ENCODE results near the gene SNX7. TPM values are rescaled to one million over a fixed set of nuclear protein-coding genes. Genes with fewer than 3 reads are reported as not detected.

Gene SNX7
- total RNA-seq, 1 donor from 2014 or later: 23.4 TPM

DNA sequence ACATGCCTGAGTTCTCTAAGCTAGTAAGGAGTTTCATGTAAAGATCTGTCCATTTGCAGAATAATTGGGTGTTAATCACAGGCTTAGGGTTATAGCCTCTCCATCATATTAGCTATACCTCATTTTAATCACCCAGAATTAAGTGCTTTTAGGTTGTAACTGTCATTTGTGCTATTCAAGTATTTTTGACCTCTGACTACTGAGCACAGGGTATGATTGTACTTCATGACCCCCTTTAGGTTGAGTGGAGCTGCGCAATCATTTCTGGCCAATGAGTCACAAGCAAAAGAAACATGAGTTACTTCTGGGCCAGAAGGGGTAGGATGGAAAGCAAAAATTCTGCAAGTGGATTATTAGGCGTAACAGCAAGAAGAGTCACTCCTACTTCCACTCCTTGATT lies 8.4 kb upstream of the SNX7 start:
- no peak for DNase-seq (ENCODE audit: low read depth)
- Histone ChIP-seq H3K4me3 (ENCODE audit: low read depth, low read length) (no peak overlapping the region), H3K36me3 (ENCODE audit: control insufficient read depth, insufficient read depth, low read length) (no peaks in the 10 kb centered on the region), H3K27me3 (ENCODE audit: control insufficient read depth, insufficient read depth, low read length) (no peaks in the 10 kb centered on the region)
- TF ChIP-seq, protein P1, sequence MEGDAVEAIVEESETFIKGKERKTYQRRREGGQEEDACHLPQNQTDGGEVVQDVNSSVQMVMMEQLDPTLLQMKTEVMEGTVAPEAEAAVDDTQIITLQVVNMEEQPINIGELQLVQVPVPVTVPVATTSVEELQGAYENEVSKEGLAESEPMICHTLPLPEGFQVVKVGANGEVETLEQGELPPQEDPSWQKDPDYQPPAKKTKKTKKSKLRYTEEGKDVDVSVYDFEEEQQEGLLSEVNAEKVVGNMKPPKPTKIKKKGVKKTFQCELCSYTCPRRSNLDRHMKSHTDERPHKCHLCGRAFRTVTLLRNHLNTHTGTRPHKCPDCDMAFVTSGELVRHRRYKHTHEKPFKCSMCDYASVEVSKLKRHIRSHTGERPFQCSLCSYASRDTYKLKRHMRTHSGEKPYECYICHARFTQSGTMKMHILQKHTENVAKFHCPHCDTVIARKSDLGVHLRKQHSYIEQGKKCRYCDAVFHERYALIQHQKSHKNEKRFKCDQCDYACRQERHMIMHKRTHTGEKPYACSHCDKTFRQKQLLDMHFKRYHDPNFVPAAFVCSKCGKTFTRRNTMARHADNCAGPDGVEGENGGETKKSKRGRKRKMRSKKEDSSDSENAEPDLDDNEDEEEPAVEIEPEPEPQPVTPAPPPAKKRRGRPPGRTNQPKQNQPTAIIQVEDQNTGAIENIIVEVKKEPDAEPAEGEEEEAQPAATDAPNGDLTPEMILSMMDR (IDR thresholded peaks at IDR 0.05; ENCODE audit: insufficient read depth, low read length, poor library complexity, severe bottlenecking): no peak

DNA sequence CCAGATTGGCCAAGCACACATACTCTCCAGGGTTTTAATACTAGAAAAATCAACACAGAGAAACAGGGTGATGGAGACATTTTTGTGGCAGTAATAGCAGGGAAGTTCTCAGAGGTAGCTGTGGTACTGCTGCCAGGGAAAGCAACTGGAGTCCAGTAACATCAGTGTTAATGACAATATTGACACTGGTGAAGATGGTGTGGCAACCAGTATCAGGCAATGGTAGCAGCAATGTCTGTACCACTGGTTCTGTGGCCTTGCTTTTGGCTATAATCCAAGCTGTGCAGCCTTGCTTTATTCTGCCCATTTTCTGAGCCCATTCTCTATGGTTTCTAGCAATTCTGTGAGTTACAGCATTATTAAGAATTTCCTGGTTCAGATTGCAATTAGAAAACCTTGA lies 1.6 kb upstream of the SNX7 start:
- H3K36me3 ChIP-seq (ENCODE audit: control insufficient read depth, insufficient read depth, low read length): no peaks in the 10 kb centered on the region
- DNase-seq (ENCODE audit: low read depth): no peak
- no peak overlapping the region for H3K4me3 ChIP-seq (ENCODE audit: low read depth, low read length)
- no peaks in the 10 kb centered on the region for H3K27me3 ChIP-seq (ENCODE audit: control insufficient read depth, insufficient read depth, low read length)
- TF ChIP-seq, protein P1 (IDR thresholded peaks at IDR 0.05; ENCODE audit: insufficient read depth, low read length, poor library complexity, severe bottlenecking): no peak

DNA sequence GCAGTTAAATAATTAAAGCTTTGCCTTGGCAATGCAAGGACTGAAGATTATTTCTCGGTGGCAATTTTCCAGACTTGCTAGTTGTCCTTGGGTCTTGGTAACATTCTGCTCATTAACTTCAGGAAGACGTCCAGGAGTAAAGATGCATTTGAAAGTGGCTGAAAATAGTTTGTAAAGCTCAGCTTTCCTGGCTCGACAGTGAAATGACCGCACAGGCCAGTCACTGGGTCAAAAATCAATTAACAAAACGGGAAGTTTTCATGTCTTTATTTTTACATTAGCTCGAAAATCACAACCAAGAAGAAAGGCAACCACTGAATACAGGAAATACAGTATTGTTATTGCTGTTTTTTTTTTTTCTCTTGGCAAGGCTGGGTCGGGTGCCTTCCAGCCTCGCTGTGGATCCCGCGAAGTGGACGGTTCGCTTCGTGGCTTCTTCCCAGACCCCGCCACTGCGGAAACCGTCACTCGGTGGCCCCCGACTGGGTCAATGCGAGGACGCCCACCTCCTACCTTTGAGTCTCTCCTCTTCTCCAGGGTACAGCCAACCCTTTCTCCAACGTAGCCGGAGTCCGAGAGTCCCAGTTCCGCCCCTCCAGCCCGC lies 479 bp upstream of the SNX7 start:
- H3K36me3 ChIP-seq (ENCODE audit: control insufficient read depth, insufficient read depth, low read length): no peaks in the 10 kb centered on the region
- TF ChIP-seq, protein P1 (IDR thresholded peaks at IDR 0.05; ENCODE audit: insufficient read depth, low read length, poor library complexity, severe bottlenecking): no peak
- no peak for DNase-seq (ENCODE audit: low read depth)
- peak overlapping the region; percentile 85 for H3K4me3 ChIP-seq (ENCODE audit: low read depth, low read length)
- H3K27me3 ChIP-seq (ENCODE audit: control insufficient read depth, insufficient read depth, low read length): no peaks in the 10 kb centered on the region

DNA sequence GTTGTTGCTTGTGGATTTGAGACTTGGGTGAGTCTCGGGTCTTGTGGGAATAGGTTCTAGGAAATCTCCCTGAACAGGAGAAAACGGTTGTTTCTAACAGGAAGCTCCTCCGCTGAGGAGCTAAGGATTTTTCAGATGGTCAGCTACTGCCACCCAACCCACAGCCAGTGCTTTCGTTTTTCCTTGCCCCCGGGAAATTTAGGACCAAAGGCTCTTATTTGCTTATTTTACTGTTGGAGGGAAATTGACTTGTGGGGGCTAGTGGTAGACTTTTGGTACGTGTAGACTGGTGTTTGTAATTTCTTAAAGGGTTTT lies 792 bp downstream of the SNX7 start:
- TF ChIP-seq, protein P1 (IDR thresholded peaks at IDR 0.05; ENCODE audit: insufficient read depth, low read length, poor library complexity, severe bottlenecking): no peak
- Histone ChIP-seq H3K36me3 (ENCODE audit: control insufficient read depth, insufficient read depth, low read length) (no peaks in the 10 kb centered on the region), H3K4me3 (ENCODE audit: low read depth, low read length) (peak overlapping the region; percentile 85), H3K27me3 (ENCODE audit: control insufficient read depth, insufficient read depth, low read length) (no peaks in the 10 kb centered on the region)
- DNase-seq (ENCODE audit: low read depth): no peak

DNA sequence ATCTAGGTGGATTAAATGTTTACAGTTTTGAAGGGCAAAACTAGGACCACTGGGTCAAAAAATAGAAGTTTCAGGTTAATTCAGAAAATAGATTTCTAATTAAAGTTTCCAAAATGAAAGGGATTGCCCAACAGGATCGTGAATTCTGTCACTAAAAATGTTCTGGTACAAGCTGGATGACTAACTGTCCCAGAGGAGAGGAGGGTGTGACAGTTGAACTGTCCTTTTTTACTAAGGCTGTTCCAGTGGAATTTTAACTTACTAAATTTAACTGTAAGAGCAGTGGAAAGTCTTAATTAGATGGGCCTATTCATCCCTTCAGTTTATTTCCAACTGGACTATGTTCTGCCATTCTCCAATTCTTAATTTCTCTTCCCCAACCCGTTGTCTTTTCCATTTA lies 7.2 kb downstream of the SNX7 start:
- Histone ChIP-seq H3K4me3 (ENCODE audit: low read depth, low read length) (no peak overlapping the region), H3K36me3 (ENCODE audit: control insufficient read depth, insufficient read depth, low read length) (no peaks in the 10 kb centered on the region), H3K27me3 (ENCODE audit: control insufficient read depth, insufficient read depth, low read length) (no peaks in the 10 kb centered on the region)
- DNase-seq (ENCODE audit: low read depth): no peak
- TF ChIP-seq, protein P1 (IDR thresholded peaks at IDR 0.05; ENCODE audit: insufficient read depth, low read length, poor library complexity, severe bottlenecking): no peak
